Prostate gland (tissue), 2 donors: ENCODE results near the gene COPS8. TPM values are rescaled to one million over a fixed set of nuclear protein-coding genes. Genes with fewer than 3 reads are reported as not detected.

Source experiments
- DNase-seq: peaks from one replicate; pipeline ENCODE4 v3.0.0-alpha.2; 2019; ENCODE audit warnings: low spot score
- H3K27ac ChIP-seq, 2 donors: fragments of 200-600 bp; sonication (generic); 2 replicates each; pipeline ENCODE4 v1.5.1; 2017 to 2019
- H3K27me3 ChIP-seq: fragments of 200-600 bp; sonication (generic); replicated peaks from 2 replicates; pipeline ENCODE4 v1.5.1; 2019; ENCODE audit not compliant: insufficient read depth
- H3K36me3 ChIP-seq, 2 donors: fragments of 200-600 bp; sonication (generic); 1 replicate in 1 of 2; 2 replicates in 1 of 2; pipeline versions ENCODE4 v1.5.1 to v1.8.1; 2017 to 2019
- H3K4me1 ChIP-seq: fragments of 200-600 bp; sonication (generic); replicated peaks from 2 replicates; pipeline ENCODE4 v1.5.1; 2019
- H3K4me3 ChIP-seq, 2 donors: fragments of 200-600 bp; sonication (generic); 2 replicates each; pipeline ENCODE4 v1.5.1; 2017 to 2019
- H3K9me3 ChIP-seq: fragments of 200-600 bp; sonication (generic); 2 replicates; pipeline ENCODE4 v1.5.1; 2017
- POLR2A ChIP-seq: fragments of 450-650 bp; IDR thresholded peaks from one replicate; pipeline ENCODE4 v1.6.1; 2016; ENCODE audit warnings: antibody characterized with exemption, mild to moderate bottlenecking
- POLR2AphosphoS5 ChIP-seq: sonication (generic); formaldehyde crosslinking; IDR thresholded peaks from one replicate; pipeline ENCODE4 v1.6.1; 2017; ENCODE audit warnings: antibody characterized with exemption
- WGBS: methylation state at CpG from one replicate; pipeline ENCODE4 v1.1.5; 2018; 5-methylcytosine and 5-hydroxymethylcytosine counted together
- intact Hi-C: fragments of 100-400 bp; cut with DNase I; formaldehyde crosslinking; loops from one replicate; pipeline ENCODE4 v1.14.2; 2022
- total RNA-seq, 2 donors: library from RNA; depleted of rRNA; stranded (reverse); fragments of >200 nt; gene quantifications; one replicate each; pipeline ENCODE4 v1.1.0, GENCODE V29; 2016
- TF ChIP-seq, protein P1 (sequence below), 4 experiments: fragments of 200-600 bp in 2 of 4; fragments of 450-650 bp in 2 of 4; sonication (generic) in 2 of 4; IDR thresholded peaks; 1 replicate in 3 of 4; 2 replicates in 1 of 4; pipeline ENCODE4 v1.5.1; 2016 to 2019; ENCODE audit warnings: antibody characterized with exemption in 4 of 4, mild to moderate bottlenecking in 2 of 4, moderate library complexity in 2 of 4

COPS8 gene
- total RNA-seq, 2 donors from 2014 or later = 73.1 to 90.0 TPM

- TF ChIP-seq, protein P1, sequence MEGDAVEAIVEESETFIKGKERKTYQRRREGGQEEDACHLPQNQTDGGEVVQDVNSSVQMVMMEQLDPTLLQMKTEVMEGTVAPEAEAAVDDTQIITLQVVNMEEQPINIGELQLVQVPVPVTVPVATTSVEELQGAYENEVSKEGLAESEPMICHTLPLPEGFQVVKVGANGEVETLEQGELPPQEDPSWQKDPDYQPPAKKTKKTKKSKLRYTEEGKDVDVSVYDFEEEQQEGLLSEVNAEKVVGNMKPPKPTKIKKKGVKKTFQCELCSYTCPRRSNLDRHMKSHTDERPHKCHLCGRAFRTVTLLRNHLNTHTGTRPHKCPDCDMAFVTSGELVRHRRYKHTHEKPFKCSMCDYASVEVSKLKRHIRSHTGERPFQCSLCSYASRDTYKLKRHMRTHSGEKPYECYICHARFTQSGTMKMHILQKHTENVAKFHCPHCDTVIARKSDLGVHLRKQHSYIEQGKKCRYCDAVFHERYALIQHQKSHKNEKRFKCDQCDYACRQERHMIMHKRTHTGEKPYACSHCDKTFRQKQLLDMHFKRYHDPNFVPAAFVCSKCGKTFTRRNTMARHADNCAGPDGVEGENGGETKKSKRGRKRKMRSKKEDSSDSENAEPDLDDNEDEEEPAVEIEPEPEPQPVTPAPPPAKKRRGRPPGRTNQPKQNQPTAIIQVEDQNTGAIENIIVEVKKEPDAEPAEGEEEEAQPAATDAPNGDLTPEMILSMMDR (IDR thresholded peaks at IDR 0.05) = no peak
- TF ChIP-seq POLR2AphosphoS5 (no peak), POLR2A (no peak)
- H3K9me3 ChIP-seq = no peaks in the 10 kb centered on the region
- 85% methylated on average over 4 of the region's 4 CpGs for WGBS
- no peaks in the 10 kb centered on the region for H3K27me3 ChIP-seq
- intact Hi-C loops = no loop called here
- H3K4me1 ChIP-seq = peaks cover 5% of the 10 kb centered on the region
- no peak overlapping the region for H3K4me3 ChIP-seq
- no peak for DNase-seq
- no peak overlapping the region for H3K27ac ChIP-seq
- peaks cover 0 to 17% of the 10 kb centered on the region in 2 donors for H3K36me3 ChIP-seq
These were observed 11.2 kb downstream of the COPS8 start for GRCh38 chr2:237096911-237097310.

- no peak for DNase-seq
- H3K4me1 ChIP-seq = peaks cover 5% of the 10 kb centered on the region
- TF ChIP-seq POLR2AphosphoS5 (no peak), POLR2A (no peak)
- intact Hi-C loops = no loop called here
- no peak overlapping the region for H3K27ac ChIP-seq
- no peaks in the 10 kb centered on the region for H3K27me3 ChIP-seq
- H3K36me3 ChIP-seq = peaks cover 0 to 17% of the 10 kb centered on the region in 2 donors
- H3K4me3 ChIP-seq = no peak overlapping the region
- no peaks in the 10 kb centered on the region for H3K9me3 ChIP-seq
- WGBS = 85% methylated on average over 2 of the region's 2 CpGs
These were observed 11.7 kb downstream of the COPS8 start for GRCh38 chr2:237097326-237097910.

- DNase-seq = no peak
- whole genome bisulfite sequencing = 78% methylated on average over 4 of the region's 4 CpGs
These were observed 12.4 kb downstream of the COPS8 start for GRCh38 chr2:237097911-237098702.

GRCh38 chr2:237099804-237100203 is 14.1 kb downstream of the COPS8 start:
- Histone ChIP-seq H3K27me3 (no peaks in the 10 kb centered on the region), H3K27ac (no peak overlapping the region), H3K4me1 (no peaks in the 10 kb centered on the region), H3K36me3 (peaks cover 0 to 9% of the 10 kb centered on the region in 2 donors), H3K9me3 (no peaks in the 10 kb centered on the region), H3K4me3 (no peak overlapping the region)
- intact Hi-C loops = no loop called here
- no peak for DNase-seq
- WGBS = 89% methylated on average over 3 of the region's 3 CpGs
- TF ChIP-seq POLR2A = no peak
- no peak for TF ChIP-seq POLR2AphosphoS5
- TF ChIP-seq, protein P1 (IDR thresholded peaks at IDR 0.05) = no peak

More at GRCh38 chr2:237097911-237098702, 12.4 kb downstream of the COPS8 start:
- no peaks in the 10 kb centered on the region for H3K27me3 ChIP-seq
- peaks cover 0 to 17% of the 10 kb centered on the region in 2 donors for H3K36me3 ChIP-seq
- H3K27ac ChIP-seq = peak overlapping the region in 1 of 2 donors; percentile 8
- H3K9me3 ChIP-seq = no peaks in the 10 kb centered on the region
- peak; percentile 12 for TF ChIP-seq POLR2AphosphoS5
- TF ChIP-seq, protein P1 (IDR thresholded peaks at IDR 0.05) = no peak
- H3K4me1 ChIP-seq = peaks cover 5% of the 10 kb centered on the region
- no peak overlapping the region for H3K4me3 ChIP-seq
- intact Hi-C loops = no loop called here

DNA sequence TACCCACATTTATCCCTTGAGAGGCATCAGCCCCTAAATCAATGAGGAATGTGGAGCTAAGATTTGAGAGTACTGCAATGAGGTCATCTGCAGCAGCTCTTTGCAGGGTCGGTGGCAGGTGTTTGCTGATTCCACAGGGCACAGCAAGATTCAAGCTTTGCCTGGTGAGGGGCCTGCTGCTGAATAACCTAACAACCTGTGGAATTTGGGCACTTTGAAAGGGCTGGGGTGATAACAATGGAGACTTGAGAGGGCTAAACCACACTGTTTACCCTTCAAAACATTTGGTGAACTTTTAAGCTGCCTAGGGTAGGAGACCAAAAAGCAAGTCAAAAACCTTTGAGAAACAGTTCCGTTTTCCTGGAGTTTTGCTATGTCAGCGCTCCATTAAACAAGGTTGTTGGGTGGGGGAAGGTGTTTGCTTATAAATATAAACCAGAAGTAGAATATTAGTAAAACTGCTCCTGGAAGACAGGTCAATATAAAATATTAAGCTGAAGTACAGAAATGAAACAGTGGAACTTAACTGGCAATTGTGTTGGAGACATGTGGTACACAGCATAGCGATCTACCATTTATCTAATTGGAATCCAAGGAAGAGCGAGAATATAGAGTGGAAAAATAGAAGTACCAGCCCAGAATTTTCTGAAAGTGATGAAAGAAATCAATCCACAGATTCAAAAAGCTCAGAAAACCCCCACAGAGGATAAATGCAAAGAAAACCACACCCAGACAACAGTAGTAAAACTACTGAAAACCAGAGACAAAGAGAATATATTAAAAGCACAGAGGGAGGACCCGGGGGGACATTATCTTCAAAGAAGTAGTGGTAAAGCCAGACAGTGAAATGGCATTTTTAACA is 15.7 kb downstream of the COPS8 start:
- Histone ChIP-seq H3K27me3 (no peaks in the 10 kb centered on the region), H3K4me3 (no peak overlapping the region), H3K36me3 (peaks cover 0 to 9% of the 10 kb centered on the region in 2 donors), H3K4me1 (no peaks in the 10 kb centered on the region), H3K27ac (no peak overlapping the region), H3K9me3 (no peaks in the 10 kb centered on the region)
- no peak for DNase-seq
- 89% methylated on average over 6 of the region's 6 CpGs for WGBS
- intact Hi-C loops = no loop called here
- TF ChIP-seq, protein P1 (IDR thresholded peaks at IDR 0.05) = no peak
- no peak for TF ChIP-seq POLR2A
- TF ChIP-seq POLR2AphosphoS5 = no peak
